Measurements from ENCODE around the gene SCAMP2.

DNA sequence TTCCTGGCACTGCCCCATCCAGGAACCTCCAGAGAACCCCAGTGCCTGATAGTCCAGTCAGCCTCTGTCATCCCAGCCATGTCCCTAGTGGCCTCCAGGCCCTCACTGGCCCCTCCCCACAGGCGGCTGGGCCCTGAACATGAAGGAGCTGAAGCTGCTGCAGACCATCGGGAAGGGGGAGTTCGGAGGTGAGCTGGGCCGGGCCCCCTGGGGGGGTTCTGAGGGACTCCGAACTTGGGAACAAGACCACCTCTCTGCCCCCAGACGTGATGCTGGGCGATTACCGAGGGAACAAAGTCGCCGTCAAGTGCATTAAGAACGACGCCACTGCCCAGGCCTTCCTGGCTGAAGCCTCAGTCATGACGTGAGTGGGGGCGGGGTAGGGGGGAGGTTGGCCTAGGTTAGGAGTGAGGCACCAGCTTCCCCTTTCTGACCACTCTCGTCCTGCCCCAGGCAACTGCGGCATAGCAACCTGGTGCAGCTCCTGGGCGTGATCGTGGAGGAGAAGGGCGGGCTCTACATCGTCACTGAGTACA is 72.5 kb downstream of the SCAMP2 start:
- TF ChIP-seq EZH2 (IDR thresholded peaks at IDR 0.05) (no peak), POLR2AphosphoS5 (IDR thresholded peaks at IDR 0.05; ENCODE audit: low read depth, low read length) (no peak), JUND (IDR thresholded peaks at IDR 0.05) (no peak)
- TF ChIP-seq, protein P1, sequence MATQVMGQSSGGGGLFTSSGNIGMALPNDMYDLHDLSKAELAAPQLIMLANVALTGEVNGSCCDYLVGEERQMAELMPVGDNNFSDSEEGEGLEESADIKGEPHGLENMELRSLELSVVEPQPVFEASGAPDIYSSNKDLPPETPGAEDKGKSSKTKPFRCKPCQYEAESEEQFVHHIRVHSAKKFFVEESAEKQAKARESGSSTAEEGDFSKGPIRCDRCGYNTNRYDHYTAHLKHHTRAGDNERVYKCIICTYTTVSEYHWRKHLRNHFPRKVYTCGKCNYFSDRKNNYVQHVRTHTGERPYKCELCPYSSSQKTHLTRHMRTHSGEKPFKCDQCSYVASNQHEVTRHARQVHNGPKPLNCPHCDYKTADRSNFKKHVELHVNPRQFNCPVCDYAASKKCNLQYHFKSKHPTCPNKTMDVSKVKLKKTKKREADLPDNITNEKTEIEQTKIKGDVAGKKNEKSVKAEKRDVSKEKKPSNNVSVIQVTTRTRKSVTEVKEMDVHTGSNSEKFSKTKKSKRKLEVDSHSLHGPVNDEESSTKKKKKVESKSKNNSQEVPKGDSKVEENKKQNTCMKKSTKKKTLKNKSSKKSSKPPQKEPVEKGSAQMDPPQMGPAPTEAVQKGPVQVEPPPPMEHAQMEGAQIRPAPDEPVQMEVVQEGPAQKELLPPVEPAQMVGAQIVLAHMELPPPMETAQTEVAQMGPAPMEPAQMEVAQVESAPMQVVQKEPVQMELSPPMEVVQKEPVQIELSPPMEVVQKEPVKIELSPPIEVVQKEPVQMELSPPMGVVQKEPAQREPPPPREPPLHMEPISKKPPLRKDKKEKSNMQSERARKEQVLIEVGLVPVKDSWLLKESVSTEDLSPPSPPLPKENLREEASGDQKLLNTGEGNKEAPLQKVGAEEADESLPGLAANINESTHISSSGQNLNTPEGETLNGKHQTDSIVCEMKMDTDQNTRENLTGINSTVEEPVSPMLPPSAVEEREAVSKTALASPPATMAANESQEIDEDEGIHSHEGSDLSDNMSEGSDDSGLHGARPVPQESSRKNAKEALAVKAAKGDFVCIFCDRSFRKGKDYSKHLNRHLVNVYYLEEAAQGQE (IDR thresholded peaks at IDR 0.05; ENCODE audit: low read depth), result no peak
- TF ChIP-seq, protein P2, sequence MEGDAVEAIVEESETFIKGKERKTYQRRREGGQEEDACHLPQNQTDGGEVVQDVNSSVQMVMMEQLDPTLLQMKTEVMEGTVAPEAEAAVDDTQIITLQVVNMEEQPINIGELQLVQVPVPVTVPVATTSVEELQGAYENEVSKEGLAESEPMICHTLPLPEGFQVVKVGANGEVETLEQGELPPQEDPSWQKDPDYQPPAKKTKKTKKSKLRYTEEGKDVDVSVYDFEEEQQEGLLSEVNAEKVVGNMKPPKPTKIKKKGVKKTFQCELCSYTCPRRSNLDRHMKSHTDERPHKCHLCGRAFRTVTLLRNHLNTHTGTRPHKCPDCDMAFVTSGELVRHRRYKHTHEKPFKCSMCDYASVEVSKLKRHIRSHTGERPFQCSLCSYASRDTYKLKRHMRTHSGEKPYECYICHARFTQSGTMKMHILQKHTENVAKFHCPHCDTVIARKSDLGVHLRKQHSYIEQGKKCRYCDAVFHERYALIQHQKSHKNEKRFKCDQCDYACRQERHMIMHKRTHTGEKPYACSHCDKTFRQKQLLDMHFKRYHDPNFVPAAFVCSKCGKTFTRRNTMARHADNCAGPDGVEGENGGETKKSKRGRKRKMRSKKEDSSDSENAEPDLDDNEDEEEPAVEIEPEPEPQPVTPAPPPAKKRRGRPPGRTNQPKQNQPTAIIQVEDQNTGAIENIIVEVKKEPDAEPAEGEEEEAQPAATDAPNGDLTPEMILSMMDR (IDR thresholded peaks at IDR 0.05 in 2 of 3, conservative IDR thresholded peaks at IDR 0.05 in 1 of 3; ENCODE audit: borderline replicate concordance in 1 of 3, insufficient read depth in 1 of 3, low read depth in 2 of 3, low read length in 2 of 3), result no peak
- TF ChIP-seq, protein P3, sequence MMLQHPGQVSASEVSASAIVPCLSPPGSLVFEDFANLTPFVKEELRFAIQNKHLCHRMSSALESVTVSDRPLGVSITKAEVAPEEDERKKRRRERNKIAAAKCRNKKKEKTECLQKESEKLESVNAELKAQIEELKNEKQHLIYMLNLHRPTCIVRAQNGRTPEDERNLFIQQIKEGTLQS (IDR thresholded peaks at IDR 0.05), result no peak

Data from HCT116 (cell line).